Chondrocyte (in vitro differentiated cells): ENCODE measurements around the gene ECSIT. TPM values are rescaled to one million over a fixed set of nuclear protein-coding genes. Genes with fewer than 3 reads are reported as not detected.

Source experiments
- DNase-seq: peaks from one replicate; pipeline ENCODE4 v3.0.0; 2021; ENCODE audit warnings: mixed read lengths, low spot score
- H3K27ac Mint-ChIP-seq: one replicate; pipeline ENCODE4 v1.8.0; 2021; ENCODE audit warnings: mild to moderate bottlenecking, moderate library complexity, mixed read lengths; ENCODE audit not compliant: unreplicated experiment
- H3K27me3 Mint-ChIP-seq: 2 replicates; pipeline ENCODE4 v1.8.0; 2021; ENCODE audit warnings: low read depth, mixed read lengths
- H3K36me3 Mint-ChIP-seq: 2 replicates; pipeline ENCODE4 v1.8.0; 2021; ENCODE audit warnings: low read depth, mixed read lengths
- H3K4me1 Mint-ChIP-seq: 2 replicates; pipeline ENCODE4 v1.8.0; 2021; ENCODE audit warnings: low read depth, mild to moderate bottlenecking, mixed read lengths
- H3K4me3 Mint-ChIP-seq: one replicate; pipeline ENCODE4 v1.8.0; 2021; ENCODE audit warnings: mild to moderate bottlenecking, moderate library complexity, mixed read lengths; ENCODE audit not compliant: unreplicated experiment
- H3K9me3 Mint-ChIP-seq: 2 replicates; pipeline ENCODE4 v1.8.0; 2021; ENCODE audit warnings: low read depth, mixed read lengths
- total RNA-seq: library from RNA; stranded (reverse); gene quantifications from 3 replicates; pipeline ENCODE4 v1.2.1, GENCODE V29; 2021
- TF ChIP-seq, protein P1 (sequence below): fragments of 200-600 bp; sonication (generic); IDR thresholded peaks from 2 replicates; pipeline ENCODE4 v1.5.0; 2021; ENCODE audit warnings: antibody characterized with exemption, mild to moderate bottlenecking, moderate library complexity

The ECSIT gene
- total RNA-seq, 1 donor from 2014 or later = 20.5 TPM

DNA sequence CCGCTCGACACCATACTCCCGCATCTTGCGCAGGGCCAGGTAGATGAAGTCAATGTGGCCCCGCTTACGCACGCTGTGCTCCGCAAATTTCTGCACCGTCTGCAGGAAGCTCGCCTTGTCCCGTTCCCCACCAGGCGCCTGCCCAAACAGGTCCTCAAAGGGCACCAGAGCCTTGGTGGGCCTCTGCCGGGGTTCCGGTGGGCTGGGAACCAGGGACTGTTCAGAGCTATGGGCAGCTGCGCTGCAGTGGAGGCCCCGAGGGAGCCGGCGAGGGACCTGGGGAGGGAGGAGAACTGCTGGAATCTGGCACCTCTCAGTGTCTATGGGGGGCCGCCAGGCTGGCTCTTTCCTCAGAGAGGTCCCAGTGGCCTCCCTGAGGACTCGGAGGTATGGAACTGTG is 15.0 kb downstream of the ECSIT start:
- Mint-ChIP-seq H3K4me3 (no peak overlapping the region), H3K4me1 (no peaks in the 10 kb centered on the region), H3K27ac (no peak overlapping the region), H3K9me3 (no peaks in the 10 kb centered on the region), H3K27me3 (no peaks in the 10 kb centered on the region), H3K36me3 (peaks cover 9% of the 10 kb centered on the region)
- DNase-seq = no peak
- TF ChIP-seq, protein P1, sequence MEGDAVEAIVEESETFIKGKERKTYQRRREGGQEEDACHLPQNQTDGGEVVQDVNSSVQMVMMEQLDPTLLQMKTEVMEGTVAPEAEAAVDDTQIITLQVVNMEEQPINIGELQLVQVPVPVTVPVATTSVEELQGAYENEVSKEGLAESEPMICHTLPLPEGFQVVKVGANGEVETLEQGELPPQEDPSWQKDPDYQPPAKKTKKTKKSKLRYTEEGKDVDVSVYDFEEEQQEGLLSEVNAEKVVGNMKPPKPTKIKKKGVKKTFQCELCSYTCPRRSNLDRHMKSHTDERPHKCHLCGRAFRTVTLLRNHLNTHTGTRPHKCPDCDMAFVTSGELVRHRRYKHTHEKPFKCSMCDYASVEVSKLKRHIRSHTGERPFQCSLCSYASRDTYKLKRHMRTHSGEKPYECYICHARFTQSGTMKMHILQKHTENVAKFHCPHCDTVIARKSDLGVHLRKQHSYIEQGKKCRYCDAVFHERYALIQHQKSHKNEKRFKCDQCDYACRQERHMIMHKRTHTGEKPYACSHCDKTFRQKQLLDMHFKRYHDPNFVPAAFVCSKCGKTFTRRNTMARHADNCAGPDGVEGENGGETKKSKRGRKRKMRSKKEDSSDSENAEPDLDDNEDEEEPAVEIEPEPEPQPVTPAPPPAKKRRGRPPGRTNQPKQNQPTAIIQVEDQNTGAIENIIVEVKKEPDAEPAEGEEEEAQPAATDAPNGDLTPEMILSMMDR = no peak

DNA sequence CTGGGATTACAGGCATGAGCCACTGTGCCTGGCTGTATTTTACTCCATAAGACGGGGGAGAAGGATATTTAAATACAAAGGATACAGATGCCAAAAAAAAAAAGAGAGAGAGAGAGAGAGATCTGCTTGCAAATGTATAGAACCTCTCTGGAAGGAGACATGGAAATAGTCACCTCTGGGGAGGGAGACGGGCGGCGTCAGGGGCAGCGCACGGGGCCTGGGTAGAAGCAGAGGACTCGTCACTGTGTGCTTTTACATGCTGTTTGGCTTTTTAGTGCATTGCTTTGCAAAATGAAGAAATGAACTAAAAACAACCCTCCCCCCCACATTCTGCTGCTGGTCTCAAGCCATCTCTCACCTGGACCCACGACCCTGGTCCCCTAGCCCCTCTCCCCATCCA is 18.5 kb downstream of the ECSIT start:
- no peak for DNase-seq
- Mint-ChIP-seq H3K4me3 (no peak overlapping the region), H3K9me3 (no peaks in the 10 kb centered on the region), H3K27me3 (no peaks in the 10 kb centered on the region), H3K4me1 (peaks cover 9% of the 10 kb centered on the region), H3K36me3 (peaks cover 7% of the 10 kb centered on the region), H3K27ac (no peak overlapping the region)
- TF ChIP-seq, protein P1 = no peak

DNA sequence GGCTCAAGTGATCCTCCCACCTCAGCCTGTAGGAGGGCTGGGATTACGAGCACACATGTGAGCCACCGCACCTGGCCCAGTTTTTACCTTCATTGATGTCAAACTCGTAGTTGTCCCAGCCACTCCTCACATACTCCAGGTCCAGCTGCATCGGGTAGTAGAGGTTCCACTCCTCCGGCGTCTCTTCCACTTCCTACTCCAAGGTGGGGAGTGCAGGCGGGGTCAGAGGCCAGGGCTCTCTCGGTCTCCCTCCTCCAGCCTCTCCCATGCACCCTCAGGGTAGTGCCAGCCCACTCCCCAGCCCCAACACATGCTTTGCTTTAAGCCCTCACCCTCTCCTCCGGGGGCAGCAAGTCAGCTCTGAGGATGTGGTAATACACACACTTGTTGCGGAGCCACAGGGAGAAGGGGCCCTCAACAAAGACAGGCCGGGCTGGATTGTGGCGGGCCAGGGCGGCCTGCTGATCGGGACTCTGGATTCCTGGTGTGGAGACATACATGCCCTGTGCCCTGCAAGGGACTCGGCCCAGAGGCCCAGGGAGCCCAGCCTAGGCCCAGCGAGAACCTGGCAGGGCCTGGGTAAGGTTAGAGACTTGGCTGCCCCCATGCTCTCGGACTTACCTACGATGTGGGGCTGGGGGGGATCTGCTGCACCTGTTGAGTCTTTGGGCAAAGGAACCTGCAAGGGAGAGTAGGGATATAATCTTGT is 21.4 kb downstream of the ECSIT start:
- TF ChIP-seq, protein P1 = no peak
- Mint-ChIP-seq H3K27me3 (no peaks in the 10 kb centered on the region), H3K4me1 (peaks cover 16% of the 10 kb centered on the region), H3K9me3 (no peaks in the 10 kb centered on the region), H3K27ac (no peak overlapping the region), H3K36me3 (peaks cover 8% of the 10 kb centered on the region), H3K4me3 (no peak overlapping the region)
- DNase-seq = no peak

DNA sequence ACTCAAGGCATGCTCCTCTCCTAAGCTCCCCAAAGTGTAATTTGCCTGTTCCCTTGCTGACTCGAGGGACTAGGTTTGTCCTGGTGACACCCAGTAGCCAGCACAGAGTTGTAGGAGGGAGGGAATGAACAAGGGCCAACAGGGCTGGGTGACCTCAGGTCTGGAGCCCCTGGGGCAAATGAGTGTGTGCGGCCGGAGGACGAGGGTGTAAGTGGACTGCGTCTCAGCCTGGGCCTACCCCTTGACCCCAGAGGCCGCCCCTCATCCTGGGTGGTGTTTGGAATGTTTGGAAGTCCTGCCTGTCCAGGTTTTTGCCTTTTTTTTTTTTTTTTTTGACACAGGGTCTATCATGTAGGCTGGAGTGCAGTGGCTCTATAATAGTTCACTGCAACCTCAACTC is 22.0 kb downstream of the ECSIT start:
- Mint-ChIP-seq H3K27me3 (no peaks in the 10 kb centered on the region), H3K36me3 (peaks cover 7% of the 10 kb centered on the region), H3K9me3 (no peaks in the 10 kb centered on the region), H3K27ac (no peak overlapping the region), H3K4me1 (peaks cover 16% of the 10 kb centered on the region), H3K4me3 (peak overlapping the region; percentile 83)
- DNase-seq = no peak
- TF ChIP-seq, protein P1 = no peak

DNA sequence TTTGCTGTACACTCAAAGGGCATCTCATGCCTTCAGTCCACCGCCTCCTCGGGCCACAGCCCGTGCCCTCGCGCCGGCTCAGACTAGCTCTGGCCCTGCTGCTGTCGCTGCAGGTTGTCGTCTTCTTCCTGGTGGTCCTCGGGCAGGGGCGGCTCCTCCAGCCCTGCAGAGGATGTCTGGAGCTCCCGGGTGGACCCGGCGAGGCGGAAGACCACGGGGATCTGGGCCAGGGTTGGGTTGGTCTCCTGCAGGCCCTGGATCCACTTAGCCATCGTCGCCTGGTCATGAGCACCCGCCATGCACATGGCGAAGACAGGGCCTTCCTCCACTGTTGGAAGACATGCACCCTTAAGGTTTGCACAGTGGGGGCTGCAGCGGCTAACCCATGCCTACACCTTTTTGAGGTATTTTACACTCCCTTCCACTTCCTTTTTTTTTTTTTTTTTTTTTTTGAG is 22.8 kb downstream of the ECSIT start:
- peaks cover 4% of the 10 kb centered on the region for H3K36me3 Mint-ChIP-seq

More for the DNA sequence above, 22.8 kb downstream of the ECSIT start:
- TF ChIP-seq, protein P1 = no peak
- H3K27ac Mint-ChIP-seq = peak overlapping the region; percentile 95
- peak overlapping the region; percentile 83 for H3K4me3 Mint-ChIP-seq
- no peaks in the 10 kb centered on the region for H3K9me3 Mint-ChIP-seq
- peaks cover 16% of the 10 kb centered on the region for H3K4me1 Mint-ChIP-seq
- no peak for DNase-seq
- no peaks in the 10 kb centered on the region for H3K27me3 Mint-ChIP-seq
